ENCODE measurements around the gene HDAC5.

The HDAC5 gene

GRCh38 chr17:44084921-44085320 lies 38.5 kb downstream of the HDAC5 start:
- FAIRE-seq, result no peak

GRCh38 chr17:44084131-44084538 lies 39.3 kb downstream of the HDAC5 start:
- FAIRE-seq, result no peak

GRCh38 chr17:44083250-44083849 lies 40.1 kb downstream of the HDAC5 start:
- no peak for FAIRE-seq

GRCh38 chr17:44082256-44082927 lies 41.0 kb downstream of the HDAC5 start:
- no peak for FAIRE-seq

- no peak for FAIRE-seq
Measured at GRCh38 chr17:44081681-44082080, 41.8 kb downstream of the HDAC5 start.

- FAIRE-seq, result no peak
Measured at GRCh38 chr17:44079877-44080821, 43.3 kb downstream of the HDAC5 start.

GRCh38 chr17:44078412-44078811 lies 45.0 kb downstream of the HDAC5 start:
- no peak for FAIRE-seq

- FAIRE-seq, result no peak
Measured at GRCh38 chr17:44077595-44077909, 45.9 kb downstream of the HDAC5 start.

GRCh38 chr17:44076716-44077594 lies 46.5 kb downstream of the HDAC5 start:
- no peak for FAIRE-seq

GRCh38 chr17:44075598-44076293 lies 47.7 kb downstream of the HDAC5 start:
- FAIRE-seq, result no peak

- no peak for FAIRE-seq
Measured at GRCh38 chr17:44074911-44075285, 48.5 kb downstream of the HDAC5 start.

GRCh38 chr17:44074231-44074910 lies 49.1 kb downstream of the HDAC5 start:
- FAIRE-seq, result no peak

- FAIRE-seq, result no peak
Measured at GRCh38 chr17:44071772-44072171, 51.7 kb downstream of the HDAC5 start.

- FAIRE-seq, result no peak
Measured at GRCh38 chr17:44071198-44071520, 52.3 kb downstream of the HDAC5 start.

GRCh38 chr17:44070455-44071197 lies 52.8 kb downstream of the HDAC5 start, which contains the start of gene G6PC3:
Gene G6PC3, plus strand, starts transcription at chr17:44070735. Its CDS starts 231 bp downstream, at chr17:44070966.
- peak; percentile 56 for FAIRE-seq

GRCh38 chr17:44069974-44070454 lies 53.4 kb downstream of the HDAC5 start:
- FAIRE-seq, result no peak

- no peak for FAIRE-seq
Measured at GRCh38 chr17:44067545-44067940, 55.9 kb downstream of the HDAC5 start.

- FAIRE-seq, result no peak
Measured at GRCh38 chr17:44066204-44066930, 57.1 kb downstream of the HDAC5 start, which contains the start of gene LSM12. Gene LSM12, minus strand, starts transcription at chr17:44066671. Its CDS starts 84 bp downstream, at chr17:44066587.

GRCh38 chr17:44065668-44066203 lies 57.7 kb downstream of the HDAC5 start:
- FAIRE-seq, result no peak

Data from TTC549 (cell line).